GM19468 (cell line): Measurements from ENCODE around the gene LRBA.
A peak's percentile ranks its signal among the peaks of the same experiment; 100 is the strongest.
"Not testable (repeated sequence)": the region's sequence is repeated elsewhere in the genome, so short reads cannot be mapped to it uniquely, and the experiment has no call there.

Source experiments
- ATAC-seq: cut with Tn5 transposase; IDR thresholded peaks from one replicate; pipeline ENCODE4 v1.9.1; 2021; ENCODE audit warnings: mild to moderate bottlenecking, moderate library complexity, moderate number of reproducible peaks; ENCODE audit not compliant: unreplicated experiment; ENCODE audit errors: extremely low read depth

The LRBA gene

DNA sequence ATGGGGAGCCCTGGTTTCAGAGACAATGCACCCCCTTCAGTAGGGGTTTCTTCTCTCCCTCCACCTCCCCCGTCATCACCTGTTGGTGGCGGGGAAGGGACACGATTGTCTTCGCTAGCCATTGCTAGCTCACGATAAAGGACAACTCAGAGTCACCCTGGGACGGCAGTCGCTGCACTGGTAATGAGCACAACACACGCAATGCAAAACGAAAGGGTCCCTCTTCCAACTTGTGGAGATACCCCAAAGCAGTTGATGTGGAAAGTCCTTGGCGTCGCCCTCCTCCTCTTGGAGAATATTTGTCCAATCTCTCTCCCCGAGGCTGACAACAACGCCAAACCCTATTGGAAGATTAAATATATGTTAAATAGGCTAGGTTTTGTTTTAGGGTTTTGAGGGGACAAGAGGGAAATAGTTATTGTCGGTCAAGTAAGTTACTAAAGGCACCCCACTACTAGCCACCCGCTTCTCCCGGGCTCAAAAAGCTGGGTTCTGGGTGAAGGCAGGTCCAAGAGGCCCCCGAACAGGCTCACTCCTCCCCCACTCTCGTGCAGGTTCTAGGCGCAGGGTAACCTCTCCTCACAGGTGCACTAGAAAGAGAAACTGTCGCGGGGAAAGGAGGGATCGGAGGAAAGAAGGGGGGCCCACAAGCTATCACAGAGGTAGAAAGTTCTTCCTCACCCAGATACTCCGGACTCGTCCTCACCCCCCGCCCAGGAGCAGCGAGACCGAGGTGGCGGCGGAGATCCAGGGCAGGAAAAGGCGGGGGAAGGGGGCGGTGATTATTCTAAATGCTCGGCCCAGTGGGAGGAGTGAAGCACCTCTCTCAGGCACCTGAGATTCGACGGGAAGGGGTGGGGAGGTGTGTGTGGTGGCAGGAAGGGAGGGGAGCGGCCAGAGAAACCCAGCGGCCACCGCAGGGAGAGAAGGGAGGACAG lies at the start of gene LRBA:
LRBA (minus strand) TSS at position 764 of the 938 bp plus-strand sequence; CDS start at position 122, 642 bp downstream.
- peak; percentile 4 for ATAC-seq

GRCh38 chr4:151063143-151063542 lies 48.1 kb upstream of the LRBA start:
- not testable (repeated sequence) for ATAC-seq

DNA sequence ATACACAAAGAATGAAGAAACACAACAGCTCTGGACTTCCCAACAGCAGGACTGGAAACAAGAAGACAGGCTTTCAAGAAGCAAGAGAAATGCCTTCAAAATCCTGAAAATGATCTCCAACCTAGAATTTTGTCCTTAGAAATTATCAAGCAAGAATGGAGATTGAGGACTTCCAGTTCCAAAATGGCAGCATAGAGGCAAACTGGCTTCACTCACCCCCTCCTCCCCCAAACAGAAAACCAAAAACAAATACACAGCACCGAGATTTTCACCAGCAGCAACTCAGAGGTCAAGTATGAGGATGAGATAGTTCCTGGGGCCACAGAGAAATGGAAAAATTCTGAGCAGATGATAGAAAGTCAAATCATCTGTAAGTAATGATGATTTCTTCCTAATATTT lies 40.5 kb upstream of the LRBA start:
- no peak for ATAC-seq

DNA sequence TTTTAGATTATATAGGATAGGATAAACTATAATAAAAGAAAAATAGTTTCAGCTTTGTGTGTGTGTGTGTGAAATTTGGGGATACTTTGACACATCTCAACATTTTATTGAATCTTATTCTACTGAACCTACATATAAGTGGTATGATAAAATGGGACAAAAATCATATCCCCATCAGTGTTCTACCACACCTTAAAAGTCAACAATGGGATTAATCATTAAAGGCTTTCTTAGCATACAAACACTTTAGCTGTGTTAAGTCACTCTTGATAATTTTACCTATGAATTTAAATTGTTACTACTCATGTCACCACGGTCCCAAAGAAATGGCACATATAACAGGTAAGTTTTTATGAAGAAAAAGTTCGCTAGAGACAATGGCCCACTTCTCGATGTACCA lies 37.7 kb upstream of the LRBA start:
- no peak for ATAC-seq

DNA sequence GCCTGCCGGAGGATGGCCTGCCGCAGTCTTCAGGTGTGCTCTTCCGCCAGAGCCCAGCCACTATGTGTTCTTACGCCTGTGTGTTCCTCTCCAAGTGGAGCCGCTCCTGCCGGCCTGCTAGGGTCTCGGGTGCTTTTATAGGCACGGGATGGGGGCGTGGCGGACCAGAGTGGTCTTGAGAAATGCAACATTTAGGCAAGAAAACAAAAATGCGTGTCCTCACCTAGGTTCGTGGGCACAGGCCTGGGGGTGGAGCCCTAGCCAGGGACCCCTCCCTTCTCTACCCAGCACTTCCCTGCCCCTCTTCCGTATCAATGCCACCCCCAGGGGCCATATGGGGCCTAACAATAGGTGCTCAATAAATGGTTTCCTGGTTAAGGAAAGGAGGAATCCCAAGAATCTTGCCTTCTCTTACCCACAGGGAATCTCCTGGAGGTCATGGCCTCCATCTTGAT lies 34.4 kb upstream of the LRBA start:
- no peak for ATAC-seq

- no peak for ATAC-seq
Measured at GRCh38 chr4:151048913-151049312, 33.8 kb upstream of the LRBA start.

- ATAC-seq = no peak
Measured at GRCh38 chr4:151046609-151047008, 31.5 kb upstream of the LRBA start.

- no peak for ATAC-seq
Measured at GRCh38 chr4:151045907-151046306, 30.8 kb upstream of the LRBA start.

- no peak for ATAC-seq
Measured at GRCh38 chr4:151043803-151044515, 28.9 kb upstream of the LRBA start.

GRCh38 chr4:151039733-151040132 lies 24.6 kb upstream of the LRBA start:
- no peak for ATAC-seq

GRCh38 chr4:151038452-151039157 lies 23.5 kb upstream of the LRBA start:
- ATAC-seq = no peak

GRCh38 chr4:151035911-151036310 lies 20.8 kb upstream of the LRBA start:
- no peak for ATAC-seq

GRCh38 chr4:151035328-151035727 lies 20.2 kb upstream of the LRBA start:
- no peak for ATAC-seq

GRCh38 chr4:151034829-151035228 lies 19.7 kb upstream of the LRBA start:
- ATAC-seq = no peak

- ATAC-seq = no peak
Measured at GRCh38 chr4:151031831-151032605, 16.9 kb upstream of the LRBA start.

- no peak for ATAC-seq
Measured at GRCh38 chr4:151029537-151029936, 14.5 kb upstream of the LRBA start.

DNA sequence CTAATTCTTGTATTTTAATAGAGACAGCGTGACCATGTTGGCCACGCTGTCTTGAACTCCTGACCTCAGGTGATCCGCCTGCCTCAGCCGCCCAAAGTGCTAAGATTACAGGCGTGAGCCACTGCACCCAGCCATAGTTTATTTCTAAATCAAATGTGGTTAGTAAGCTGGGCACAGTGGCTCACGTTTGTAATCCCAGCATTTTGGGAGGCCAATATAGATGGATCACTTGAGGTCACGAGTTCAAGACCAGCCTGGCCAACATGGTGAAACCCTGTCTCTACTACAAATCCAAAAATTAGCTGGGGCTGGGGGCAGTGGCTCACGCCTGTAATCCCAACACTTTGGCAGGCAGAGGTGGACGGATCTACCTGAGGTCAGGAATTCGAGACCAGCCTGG lies 13.9 kb upstream of the LRBA start:
- not testable (repeated sequence) for ATAC-seq

DNA sequence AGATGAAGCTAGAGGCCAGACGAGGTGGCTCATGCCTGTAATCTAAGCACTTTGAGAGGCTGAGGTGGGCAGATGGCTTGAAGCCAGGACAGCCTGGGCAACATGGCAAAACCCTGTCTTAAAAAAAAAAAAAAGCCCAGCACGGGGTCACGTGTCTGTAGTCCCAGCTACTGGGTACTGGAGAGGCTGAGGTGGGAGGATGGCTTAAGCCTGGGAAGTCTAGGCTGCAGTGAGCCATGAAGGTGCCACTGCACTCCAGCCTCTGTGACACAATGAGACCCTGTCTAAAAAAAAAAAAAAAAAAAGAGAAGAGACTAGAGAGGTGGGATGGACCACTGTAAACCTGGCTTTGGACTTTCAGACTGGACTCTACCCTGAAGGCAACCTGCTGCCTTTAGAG lies 10.7 kb upstream of the LRBA start:
- no peak for ATAC-seq

DNA sequence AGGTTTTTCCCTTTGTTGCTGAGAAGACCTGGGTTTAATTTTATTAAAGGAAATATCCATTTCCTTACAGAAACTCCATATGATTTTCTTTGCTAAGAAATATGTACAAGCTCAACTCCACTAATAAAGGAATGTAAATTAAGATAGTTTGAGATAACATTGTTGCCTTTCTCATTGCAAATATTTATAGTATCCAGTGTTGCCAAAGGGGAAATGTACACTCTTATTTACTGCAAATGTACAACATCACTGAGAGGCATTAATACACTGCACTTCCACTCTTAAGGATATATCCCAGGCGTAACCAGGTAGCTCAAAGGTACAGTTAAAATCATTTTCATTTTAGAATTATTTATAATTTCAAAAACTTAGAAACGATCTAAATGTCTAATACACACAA lies 7.5 kb upstream of the LRBA start:
- ATAC-seq = no peak
